CD4-positive, alpha-beta T cell (primary cell): ENCODE results near the gene GPR37. TPM values are rescaled to one million over a fixed set of nuclear protein-coding genes. Genes with fewer than 3 reads are reported as not detected.

Experiments used
- ATAC-seq: fragments of 200-7000 bp; cut with Tn5 transposase; one replicate; pipeline ENCODE4 v1.10.0; 2022; ENCODE audit warnings: mild to moderate bottlenecking; ENCODE audit not compliant: poor library complexity
- CTCF ChIA-PET: fragments of 350-600 bp; sonication (Branson Sonifier 250); formaldehyde crosslinking; loops from one replicate; lab custom pipeline; 2021; ENCODE audit warnings: antibody characterized with exemption, inconsistent platforms; lab: Charles Lee
- POLR2A ChIA-PET: fragments of 350-600 bp; sonication (Branson Sonifier 250); formaldehyde crosslinking; loops from one replicate; lab custom pipeline; 2021; ENCODE audit warnings: antibody characterized with exemption, inconsistent platforms; lab: Charles Lee
- DNase-seq, 14 experiments: peaks; one replicate each; pipeline ENCODE4 v3.0.0-alpha.2; 2013 to 2020; ENCODE audit warnings: mixed read lengths in 2 of 14
- H3K27ac ChIP-seq, 2 donors: one replicate each; pipeline versions ENCODE4 v1.5.1 to v1.7.0; 2013; ENCODE audit warnings: low read length in 2 of 2, low read depth in 1 of 2, mild to moderate bottlenecking in 1 of 2
- H3K27me3 ChIP-seq, 2 experiments: 1 replicate in 1 of 2; 2 replicates in 1 of 2; pipeline versions ENCODE4 v1.6.1 to v1.7.0; 2013; ENCODE audit warnings: low read length in 2 of 2, control low read depth in 1 of 2, mild to moderate bottlenecking in 1 of 2, moderate library complexity in 1 of 2; ENCODE audit not compliant: insufficient read depth in 2 of 2, control insufficient read depth in 1 of 2
- H3K36me3 ChIP-seq: one replicate; pipeline ENCODE4 v1.6.1; 2013; ENCODE audit warnings: low read length, control low read depth; ENCODE audit not compliant: insufficient read depth
- H3K4me1 ChIP-seq: one replicate; pipeline ENCODE4 v1.6.1; 2013; ENCODE audit warnings: low read length, control low read depth; ENCODE audit not compliant: insufficient read depth
- H3K4me3 ChIP-seq: one replicate; pipeline ENCODE4 v1.5.1; 2013; ENCODE audit warnings: mild to moderate bottlenecking, low read length, moderate library complexity
- H3K9me3 ChIP-seq, 2 experiments: 1 replicate in 1 of 2; 2 replicates in 1 of 2; pipeline versions ENCODE4 v1.6.1 to v1.7.0; 2013; ENCODE audit warnings: low read length in 2 of 2, mild to moderate bottlenecking in 2 of 2, control low read depth in 1 of 2, moderate library complexity in 1 of 2; ENCODE audit not compliant: control insufficient read depth in 1 of 2, insufficient read depth in 1 of 2
- H3K27ac Mint-ChIP-seq: one replicate; pipeline ENCODE4 v1.8.0; 2020; ENCODE audit warnings: mixed read lengths
- H3K27me3 Mint-ChIP-seq: one replicate; pipeline ENCODE4 v1.8.0; 2021; ENCODE audit warnings: mixed read lengths
- H3K36me3 Mint-ChIP-seq: one replicate; pipeline ENCODE4 v1.8.0; 2021; ENCODE audit warnings: low read depth, mixed read lengths
- H3K4me1 Mint-ChIP-seq: one replicate; pipeline ENCODE4 v1.8.0; 2021; ENCODE audit warnings: low read depth, mixed read lengths
- H3K4me3 Mint-ChIP-seq: one replicate; pipeline ENCODE4 v1.8.0; 2020; ENCODE audit warnings: mild to moderate bottlenecking, mixed read lengths
- H3K9me3 Mint-ChIP-seq: one replicate; pipeline ENCODE4 v1.8.0; 2020; ENCODE audit warnings: mixed read lengths
- intact Hi-C, 2 experiments: fragments of 100-400 bp; cut with DNase I in 1 of 2; cut with micrococcal nuclease in 1 of 2; formaldehyde crosslinking; loops; one replicate each; pipeline versions ENCODE4 v1.15.1 to v1.9.0; 2023 to 2025; cut with DNase I, micrococcal nuclease
- total RNA-seq, 174 experiments: library from RNA in 2 of 174; stranded (reverse) in 2 of 174; gene quantifications; one replicate each; pipeline ENCODE4 v1.2.3 and lab custom pipeline; 2021 to 2026
- TF ChIP-seq, protein P1 (sequence below): fragments of 200-600 bp; IDR thresholded peaks from one replicate; pipeline ENCODE4 v1.8.0; 2022; ENCODE audit warnings: antibody characterized with exemption, mild to moderate bottlenecking

Gene GPR37
- total RNA-seq, 2 experiments from 2014 or later, result not detected

- ATAC-seq, result no peak
- intact Hi-C loops, result no loop called here
These were observed 27.0 kb downstream of the GPR37 start for GRCh38 chr7:124738639-124739038.

GRCh38 chr7:124737760-124738300 lies 27.8 kb downstream of the GPR37 start:
- no peaks in the 10 kb centered on the region for H3K27me3 ChIP-seq
- Mint-ChIP-seq H3K27me3 (peaks cover 1% of the 10 kb centered on the region), H3K4me1 (no peaks in the 10 kb centered on the region), H3K4me3 (no peak overlapping the region), H3K27ac (no peak overlapping the region), H3K36me3 (no peaks in the 10 kb centered on the region), H3K9me3 (no peaks in the 10 kb centered on the region)
- POLR2A ChIA-PET, result no interaction called here
- TF ChIP-seq, protein P1, sequence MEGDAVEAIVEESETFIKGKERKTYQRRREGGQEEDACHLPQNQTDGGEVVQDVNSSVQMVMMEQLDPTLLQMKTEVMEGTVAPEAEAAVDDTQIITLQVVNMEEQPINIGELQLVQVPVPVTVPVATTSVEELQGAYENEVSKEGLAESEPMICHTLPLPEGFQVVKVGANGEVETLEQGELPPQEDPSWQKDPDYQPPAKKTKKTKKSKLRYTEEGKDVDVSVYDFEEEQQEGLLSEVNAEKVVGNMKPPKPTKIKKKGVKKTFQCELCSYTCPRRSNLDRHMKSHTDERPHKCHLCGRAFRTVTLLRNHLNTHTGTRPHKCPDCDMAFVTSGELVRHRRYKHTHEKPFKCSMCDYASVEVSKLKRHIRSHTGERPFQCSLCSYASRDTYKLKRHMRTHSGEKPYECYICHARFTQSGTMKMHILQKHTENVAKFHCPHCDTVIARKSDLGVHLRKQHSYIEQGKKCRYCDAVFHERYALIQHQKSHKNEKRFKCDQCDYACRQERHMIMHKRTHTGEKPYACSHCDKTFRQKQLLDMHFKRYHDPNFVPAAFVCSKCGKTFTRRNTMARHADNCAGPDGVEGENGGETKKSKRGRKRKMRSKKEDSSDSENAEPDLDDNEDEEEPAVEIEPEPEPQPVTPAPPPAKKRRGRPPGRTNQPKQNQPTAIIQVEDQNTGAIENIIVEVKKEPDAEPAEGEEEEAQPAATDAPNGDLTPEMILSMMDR, result no peak
- ATAC-seq (no peak), DNase-seq (no peak)
- no peaks in the 10 kb centered on the region for H3K36me3 ChIP-seq
- H3K4me3 ChIP-seq, result no peak overlapping the region
- CTCF ChIA-PET, result no interaction called here
- intact Hi-C loops, result no loop called here
- H3K4me1 ChIP-seq, result no peaks in the 10 kb centered on the region
- H3K27ac ChIP-seq, result no peak overlapping the region
- no peaks in the 10 kb centered on the region for H3K9me3 ChIP-seq

More at GRCh38 chr7:124738639-124739038, 27.0 kb downstream of the GPR37 start:
- Mint-ChIP-seq H3K4me3 (no peak overlapping the region), H3K27me3 (no peaks in the 10 kb centered on the region), H3K27ac (no peak overlapping the region), H3K9me3 (no peaks in the 10 kb centered on the region), H3K4me1 (no peaks in the 10 kb centered on the region), H3K36me3 (no peaks in the 10 kb centered on the region)
- DNase-seq, result no peak
- H3K4me1 ChIP-seq, result no peaks in the 10 kb centered on the region
- TF ChIP-seq, protein P1, result no peak
- no peaks in the 10 kb centered on the region for H3K9me3 ChIP-seq
- H3K4me3 ChIP-seq, result no peak overlapping the region
- H3K27me3 ChIP-seq, result no peaks in the 10 kb centered on the region
- no peak overlapping the region for H3K27ac ChIP-seq
- no peaks in the 10 kb centered on the region for H3K36me3 ChIP-seq
- ChIA-PET CTCF (no interaction called here), POLR2A (no interaction called here)

- CTCF ChIA-PET, result no interaction called here
- intact Hi-C loops, result no loop called here
- Mint-ChIP-seq H3K4me3 (no peak overlapping the region), H3K36me3 (no peaks in the 10 kb centered on the region), H3K27me3 (peaks cover 10% of the 10 kb centered on the region), H3K4me1 (no peaks in the 10 kb centered on the region), H3K9me3 (no peaks in the 10 kb centered on the region), H3K27ac (no peak overlapping the region)
- Histone ChIP-seq H3K27me3 (no peaks in the 10 kb centered on the region), H3K4me1 (no peaks in the 10 kb centered on the region), H3K36me3 (no peaks in the 10 kb centered on the region), H3K4me3 (no peak overlapping the region), H3K9me3 (no peaks in the 10 kb centered on the region), H3K27ac (no peak overlapping the region)
- ATAC-seq (no peak), DNase-seq (no peak)
- POLR2A ChIA-PET, result no interaction called here
- TF ChIP-seq, protein P1, result no peak
These were observed 37.0 kb downstream of the GPR37 start for GRCh38 chr7:124728610-124729009.
